Suprapubic skin (tissue), 4 donors: ENCODE results near the gene GUCY1A1. TPM values are rescaled to one million over a fixed set of nuclear protein-coding genes. Genes with fewer than 3 reads are reported as not detected.

ENCODE experiments used
- DNase-seq, 2 donors: peaks; one replicate each; pipeline ENCODE4 v3.0.0-alpha.2; 2019; ENCODE audit warnings: low spot score in 2 of 2
- H3K27ac ChIP-seq: fragments of 200-600 bp; sonication (generic); one replicate; pipeline ENCODE4 v1.5.1; 2019
- H3K27me3 ChIP-seq: fragments of 200-600 bp; sonication (generic); one replicate; pipeline ENCODE4 v1.5.1; 2019
- H3K36me3 ChIP-seq: fragments of 200-600 bp; sonication (generic); one replicate; pipeline ENCODE4 v1.5.1; 2019
- H3K4me1 ChIP-seq: fragments of 200-600 bp; sonication (generic); one replicate; pipeline ENCODE4 v1.5.1; 2019
- H3K4me3 ChIP-seq: fragments of 200-600 bp; sonication (generic); one replicate; pipeline ENCODE4 v1.5.1; 2019; ENCODE audit warnings: mild to moderate bottlenecking
- H3K9me3 ChIP-seq: fragments of 200-600 bp; sonication (generic); one replicate; pipeline ENCODE4 v1.5.1; 2019
- EP300 ChIP-seq: sonication (generic); formaldehyde crosslinking; IDR thresholded peaks from one replicate; pipeline ENCODE4 v1.6.1; 2017; ENCODE audit warnings: antibody characterized with exemption
- POLR2A ChIP-seq, 2 donors: fragments of 450-650 bp; IDR thresholded peaks; one replicate each; pipeline ENCODE4 v1.6.1; 2017; ENCODE audit warnings: antibody characterized with exemption in 2 of 2, mild to moderate bottlenecking in 2 of 2, moderate library complexity in 2 of 2
- POLR2AphosphoS5 ChIP-seq, 3 donors: sonication (generic); formaldehyde crosslinking; IDR thresholded peaks; one replicate each; pipeline ENCODE4 v1.6.1; 2017; ENCODE audit warnings: antibody characterized with exemption in 3 of 3
- whole genome bisulfite sequencing: methylation state at CpG from one replicate; pipeline ENCODE4 v1.1.5; 2018; 5-methylcytosine and 5-hydroxymethylcytosine counted together
- total RNA-seq, 4 donors: library from RNA; depleted of rRNA; stranded (reverse); fragments of >200 nt; gene quantifications; one replicate each; pipeline ENCODE4 v1.1.0, GENCODE V29; 2016
- TF ChIP-seq, protein P1 (sequence below), 2 donors: fragments of 200-600 bp in 1 of 2; fragments of 450-650 bp in 1 of 2; sonication (generic) in 1 of 2; IDR thresholded peaks; one replicate each; pipeline ENCODE4 v1.5.1; 2016 to 2019; ENCODE audit warnings: antibody characterized with exemption in 2 of 2, mild to moderate bottlenecking in 1 of 2, moderate library complexity in 1 of 2

Gene GUCY1A1
- total RNA-seq, 4 donors from 2014 or later = 5.1 to 15.3 (median 8.9) TPM

DNA sequence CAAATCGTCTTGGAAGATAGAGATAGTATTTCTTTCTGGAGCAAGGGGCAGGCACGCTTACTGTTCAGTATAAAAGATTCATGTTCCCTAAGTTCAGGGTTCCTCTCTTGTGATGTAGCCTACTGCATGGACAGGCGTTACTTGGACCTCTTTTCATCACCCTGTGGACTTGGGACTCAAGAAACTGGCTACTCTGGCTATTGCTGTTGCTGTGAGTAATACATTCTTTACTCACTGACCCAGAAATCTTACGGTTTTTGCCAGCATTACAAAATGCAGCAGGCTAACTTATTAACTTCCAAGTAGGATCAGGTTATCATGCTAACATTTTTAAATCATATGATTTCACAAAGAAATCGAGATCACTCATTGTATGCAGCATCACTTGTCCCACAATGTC, 79.3 kb downstream of the GUCY1A1 start:
- Histone ChIP-seq H3K4me3 (no peak overlapping the region), H3K4me1 (no peaks in the 10 kb centered on the region), H3K27ac (no peak overlapping the region), H3K27me3 (no peaks in the 10 kb centered on the region), H3K36me3 (no peaks in the 10 kb centered on the region), H3K9me3 (no peaks in the 10 kb centered on the region)
- no peak for TF ChIP-seq POLR2A (IDR thresholded peaks at IDR 0.05)
- 78% methylated on average over 5 of the region's 5 CpGs for WGBS
- DNase-seq = no peak

DNA sequence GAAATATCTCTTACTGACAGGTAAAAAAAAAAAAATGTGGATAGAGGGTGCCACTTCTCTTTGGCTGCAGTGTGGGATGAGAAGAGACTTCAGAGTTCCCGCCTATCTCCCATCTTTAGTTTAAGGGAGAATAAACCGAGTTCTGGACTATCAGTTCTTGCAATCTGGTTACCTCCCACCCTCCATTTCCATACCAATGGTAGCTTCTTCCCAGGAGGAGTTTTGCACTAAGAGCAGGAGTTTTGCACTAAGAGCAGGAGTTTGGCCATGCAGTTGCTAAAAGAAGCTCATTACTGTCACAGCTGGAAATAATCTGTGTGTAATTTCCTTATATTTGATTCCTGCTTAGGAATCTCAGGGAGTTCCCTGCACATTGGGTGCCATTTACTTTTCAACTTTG, 81.4 kb downstream of the GUCY1A1 start:
- WGBS = 78% methylated on average over 2 of the region's 2 CpGs
- DNase-seq = no peak
- no peaks in the 10 kb centered on the region for H3K4me1 ChIP-seq
- no peaks in the 10 kb centered on the region for H3K9me3 ChIP-seq
- no peaks in the 10 kb centered on the region for H3K36me3 ChIP-seq
- TF ChIP-seq POLR2AphosphoS5 (IDR thresholded peaks at IDR 0.05) (no peak), EP300 (no peak), POLR2A (IDR thresholded peaks at IDR 0.05) (no peak)
- TF ChIP-seq, protein P1, sequence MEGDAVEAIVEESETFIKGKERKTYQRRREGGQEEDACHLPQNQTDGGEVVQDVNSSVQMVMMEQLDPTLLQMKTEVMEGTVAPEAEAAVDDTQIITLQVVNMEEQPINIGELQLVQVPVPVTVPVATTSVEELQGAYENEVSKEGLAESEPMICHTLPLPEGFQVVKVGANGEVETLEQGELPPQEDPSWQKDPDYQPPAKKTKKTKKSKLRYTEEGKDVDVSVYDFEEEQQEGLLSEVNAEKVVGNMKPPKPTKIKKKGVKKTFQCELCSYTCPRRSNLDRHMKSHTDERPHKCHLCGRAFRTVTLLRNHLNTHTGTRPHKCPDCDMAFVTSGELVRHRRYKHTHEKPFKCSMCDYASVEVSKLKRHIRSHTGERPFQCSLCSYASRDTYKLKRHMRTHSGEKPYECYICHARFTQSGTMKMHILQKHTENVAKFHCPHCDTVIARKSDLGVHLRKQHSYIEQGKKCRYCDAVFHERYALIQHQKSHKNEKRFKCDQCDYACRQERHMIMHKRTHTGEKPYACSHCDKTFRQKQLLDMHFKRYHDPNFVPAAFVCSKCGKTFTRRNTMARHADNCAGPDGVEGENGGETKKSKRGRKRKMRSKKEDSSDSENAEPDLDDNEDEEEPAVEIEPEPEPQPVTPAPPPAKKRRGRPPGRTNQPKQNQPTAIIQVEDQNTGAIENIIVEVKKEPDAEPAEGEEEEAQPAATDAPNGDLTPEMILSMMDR (IDR thresholded peaks at IDR 0.05) = no peak
- no peak overlapping the region for H3K27ac ChIP-seq
- H3K4me3 ChIP-seq = no peak overlapping the region
- H3K27me3 ChIP-seq = no peaks in the 10 kb centered on the region

DNA sequence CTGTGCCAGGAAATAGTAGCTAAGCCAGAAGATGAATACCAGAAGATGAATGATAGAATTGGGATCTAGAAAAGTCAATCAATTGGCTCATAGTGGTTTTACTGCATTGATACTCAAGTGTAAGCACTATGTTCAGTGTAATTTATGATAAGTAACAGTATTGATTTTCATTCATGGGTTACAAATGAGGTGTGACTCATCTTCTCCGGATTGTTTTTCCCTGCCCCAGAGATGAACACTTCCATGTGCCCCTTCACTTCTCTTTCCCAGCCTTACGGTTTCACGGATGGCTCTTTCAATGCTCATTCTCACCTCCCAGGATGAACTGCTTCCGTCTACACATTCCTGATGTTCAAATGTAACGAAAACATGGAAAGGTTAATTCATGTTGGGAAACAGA, 82.4 kb downstream of the GUCY1A1 start:
- Histone ChIP-seq H3K9me3 (no peaks in the 10 kb centered on the region), H3K27me3 (no peaks in the 10 kb centered on the region), H3K36me3 (no peaks in the 10 kb centered on the region), H3K27ac (no peak overlapping the region), H3K4me3 (no peak overlapping the region), H3K4me1 (no peaks in the 10 kb centered on the region)
- no peak for DNase-seq
- 94% methylated on average over 5 of the region's 5 CpGs for WGBS
- no peak for TF ChIP-seq POLR2A (IDR thresholded peaks at IDR 0.05)
- no peak for TF ChIP-seq POLR2AphosphoS5 (IDR thresholded peaks at IDR 0.05)
- no peak for TF ChIP-seq EP300
- TF ChIP-seq, protein P1 (IDR thresholded peaks at IDR 0.05) = no peak

DNA sequence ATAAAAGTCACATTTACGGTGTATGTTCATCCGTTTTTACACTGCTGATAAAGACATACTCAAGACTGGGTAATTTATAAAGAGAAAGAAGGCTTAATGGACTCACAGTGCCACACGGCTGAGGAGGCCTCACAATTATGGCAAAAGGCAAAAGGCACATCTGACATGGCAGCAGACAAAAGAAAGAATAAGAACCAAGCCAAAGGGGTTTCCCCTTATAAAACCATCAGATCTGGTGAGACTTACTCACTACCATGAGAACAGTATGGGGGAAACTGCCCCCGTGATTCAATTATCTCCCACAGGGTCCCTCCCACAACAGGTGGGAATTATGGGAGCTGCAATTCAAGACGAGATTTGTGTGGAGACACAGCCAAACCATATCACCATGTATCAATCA, 84.9 kb downstream of the GUCY1A1 start:
- H3K9me3 ChIP-seq = no peaks in the 10 kb centered on the region
- H3K27me3 ChIP-seq = no peaks in the 10 kb centered on the region
- H3K4me1 ChIP-seq = no peaks in the 10 kb centered on the region
- no peak overlapping the region for H3K4me3 ChIP-seq
- 88% methylated on average over 5 of the region's 5 CpGs for WGBS
- H3K27ac ChIP-seq = no peak overlapping the region
- DNase-seq = no peak
- TF ChIP-seq, protein P1 (IDR thresholded peaks at IDR 0.05) = no peak
- no peak for TF ChIP-seq POLR2AphosphoS5 (IDR thresholded peaks at IDR 0.05)
- no peak for TF ChIP-seq EP300
- no peak for TF ChIP-seq POLR2A (IDR thresholded peaks at IDR 0.05)
- H3K36me3 ChIP-seq = no peaks in the 10 kb centered on the region

DNA sequence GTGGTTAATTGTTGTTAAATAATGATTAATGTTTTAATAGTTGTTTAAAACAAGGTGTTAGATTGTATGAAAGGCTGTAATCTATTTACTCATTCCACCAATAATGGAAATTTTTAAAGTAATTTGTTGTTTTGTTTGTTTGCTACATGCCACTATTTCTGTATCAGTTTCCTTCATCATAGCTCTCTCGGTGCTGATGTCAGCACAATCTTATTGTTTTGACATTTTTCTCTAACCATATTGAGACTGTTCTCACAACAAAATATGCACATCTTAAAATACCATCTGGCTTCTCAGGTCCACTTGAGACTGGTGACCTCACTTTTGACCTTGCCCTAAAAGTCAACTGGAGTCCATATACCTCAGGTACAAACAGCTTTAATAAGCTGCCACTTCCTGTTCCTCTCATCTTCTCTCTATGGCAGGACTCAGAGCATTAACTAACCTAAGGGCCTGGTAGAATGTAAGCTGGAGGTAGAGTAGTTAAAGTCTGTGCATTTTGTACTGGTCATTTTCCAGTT, 91.2 kb downstream of the GUCY1A1 start:
- 95% methylated on average over 1 of the region's 1 CpG for WGBS
- H3K9me3 ChIP-seq = no peaks in the 10 kb centered on the region
- TF ChIP-seq POLR2AphosphoS5 (IDR thresholded peaks at IDR 0.05) = no peak
- TF ChIP-seq, protein P1 (IDR thresholded peaks at IDR 0.05) = no peak

More for the DNA sequence above, 91.2 kb downstream of the GUCY1A1 start:
- peaks cover 16% of the 10 kb centered on the region for H3K4me1 ChIP-seq
- no peak overlapping the region for H3K27ac ChIP-seq
- H3K36me3 ChIP-seq = no peaks in the 10 kb centered on the region
- no peak overlapping the region for H3K4me3 ChIP-seq
- no peak for DNase-seq
- H3K27me3 ChIP-seq = peaks cover 11% of the 10 kb centered on the region
